HepG2 (cell line): ENCODE results near the gene ZNF341. TPM values are rescaled to one million over a fixed set of nuclear protein-coding genes. Genes with fewer than 3 reads are reported as not detected.
A peak's percentile ranks its signal among the peaks of the same experiment; 100 is the strongest.

Source experiments
- CREB1 ChIP-seq, 2 experiments: fragments of 450-650 bp in 1 of 2; IDR thresholded peaks; 2 replicates each; pipeline ENCODE4 v1.6.1; 2016 to 2017; ENCODE audit warnings: control low read depth in 1 of 2, mild to moderate bottlenecking in 1 of 2, missing compliant biosample characterization in 1 of 2, missing genetic modification characterization in 1 of 2
- EP300 ChIP-seq, 3 experiments: sonication (generic) in 1 of 3; formaldehyde crosslinking in 1 of 3; IDR thresholded peaks; 2 replicates each; pipeline versions ENCODE4 v1.5.1 to v1.6.1; 2011 to 2020; ENCODE audit warnings: low read depth in 2 of 3, low read length in 2 of 3, borderline replicate concordance in 1 of 3, improper control_type of control experiment in 1 of 3, mild to moderate bottlenecking in 1 of 3, missing genetic modification reagents in 1 of 3, moderate library complexity in 1 of 3
- HMG20B ChIP-seq: conservative IDR thresholded peaks from 2 replicates; pipeline ENCODE4 v1.6.1; 2016; ENCODE audit warnings: missing genetic modification reagents, missing compliant biosample characterization
- HNF4A ChIP-seq: sonication (generic); formaldehyde crosslinking; IDR thresholded peaks from 2 replicates; pipeline ENCODE4 v1.4.0; 2020; ENCODE audit warnings: missing genetic modification reagents
- HOXD1 ChIP-seq: sonication (generic); formaldehyde crosslinking; IDR thresholded peaks from 2 replicates; pipeline ENCODE4 v1.5.0; 2020; ENCODE audit warnings: missing genetic modification reagents
- KAT8 ChIP-seq: IDR thresholded peaks from 2 replicates; pipeline ENCODE4 v1.6.1; 2016; ENCODE audit warnings: missing genetic modification reagents, missing compliant biosample characterization
- KDM3A ChIP-seq: IDR thresholded peaks from 2 replicates; pipeline ENCODE4 v1.6.1; 2018; ENCODE audit warnings: low read depth, missing compliant biosample characterization
- MBD4 ChIP-seq: IDR thresholded peaks from 2 replicates; pipeline ENCODE4 v1.6.1; 2012; ENCODE audit warnings: low read length, inconsistent platforms, borderline replicate concordance
- MED1 ChIP-seq: sonication (generic); formaldehyde crosslinking; IDR thresholded peaks from 2 replicates; pipeline ENCODE4 v1.4.0; 2020; ENCODE audit warnings: missing genetic modification reagents
- PAXIP1 ChIP-seq: sonication (generic); formaldehyde crosslinking; conservative IDR thresholded peaks from 2 replicates; pipeline ENCODE4 v1.4.0; 2020; ENCODE audit warnings: mild to moderate bottlenecking, missing genetic modification reagents, moderate library complexity
- PRDM10 ChIP-seq: sonication (generic); formaldehyde crosslinking; IDR thresholded peaks from 2 replicates; pipeline ENCODE4 v1.4.0; 2020; ENCODE audit warnings: low read depth, missing genetic modification reagents
- RARA ChIP-seq: IDR thresholded peaks from 2 replicates; pipeline ENCODE4 v1.6.1; 2016; ENCODE audit warnings: missing genetic modification reagents, missing compliant biosample characterization
- RXRA ChIP-seq: sonication (generic); formaldehyde crosslinking; IDR thresholded peaks from 2 replicates; pipeline ENCODE4 v1.5.1; 2020; ENCODE audit warnings: missing genetic modification reagents
- SAP130 ChIP-seq: IDR thresholded peaks from 2 replicates; pipeline ENCODE4 v1.6.1; 2016; ENCODE audit warnings: low read depth
- SIX4 ChIP-seq: sonication (generic); formaldehyde crosslinking; IDR thresholded peaks from 2 replicates; pipeline ENCODE4 v1.4.0; 2020; ENCODE audit warnings: missing genetic modification reagents
- TBX2 ChIP-seq: sonication (generic); formaldehyde crosslinking; IDR thresholded peaks from 2 replicates; pipeline ENCODE4 v1.5.0; 2020; ENCODE audit warnings: missing genetic modification reagents, mild to moderate bottlenecking, borderline replicate concordance
- TCF7 ChIP-seq: sonication (generic); IDR thresholded peaks from 2 replicates; pipeline ENCODE4 v1.6.1; 2016; ENCODE audit warnings: antibody characterized with exemption, low read depth
- ZMYM2 ChIP-seq: sonication (generic); formaldehyde crosslinking; IDR thresholded peaks from 2 replicates; pipeline ENCODE4 v1.8.0; 2022; ENCODE audit warnings: mild to moderate bottlenecking, missing genetic modification reagents
- ZNF564 ChIP-seq: sonication (generic); formaldehyde crosslinking; IDR thresholded peaks from 2 replicates; pipeline ENCODE4 v1.8.1; 2023; ENCODE audit warnings: mild to moderate bottlenecking, missing genetic modification reagents
- ZNF710 ChIP-seq: sonication (generic); formaldehyde crosslinking; IDR thresholded peaks from 2 replicates; pipeline ENCODE4 v1.5.0; 2020; ENCODE audit warnings: mild to moderate bottlenecking, missing genetic modification reagents, borderline replicate concordance
- polyA plus RNA-seq, 8 experiments: library from polyadenylated mRNA; depleted of rRNA in 3 of 8; stranded (reverse) in 7 of 8; unstranded in 1 of 8; fragments of >200 nt; fragmentation: Illumina TruSeq in 4 of 8; extraction: Trizol in 4 of 8; gene quantifications; 2 replicates each; pipeline versions ENCODE4 v1.2.1 to v1.2.3, GENCODE V29; 2011 to 2016; ENCODE audit warnings: low read depth in 4 of 8, missing spikeins in 1 of 8, mixed read lengths in 1 of 8; ENCODE audit not compliant: insufficient read depth in 1 of 8
- total RNA-seq, 5 experiments: library from RNA; depleted of rRNA; stranded (reverse); fragments of >200 nt; fragmentation: Illumina TruSeq; extraction: Trizol; gene quantifications; 2 replicates each; pipeline ENCODE4 v1.2.3, GENCODE V29; 2016; ENCODE audit warnings: low read depth in 1 of 5

The ZNF341 gene
- total and polyA plus RNA-seq, 2 of the 13 experiments (the other 11 are each of a cell fraction or from before 2014, with no cell fraction given) = 1.1 to 2.2 TPM

- TF ChIP-seq PRDM10 = peak; percentile 9; the same call in 1 of the 2 replicates
- TF ChIP-seq KAT8 (CRISPR knock-in tag) = peak; percentile 35; the same call in 1 of the 2 replicates
- peak; percentile 42; the same call in 1 of the 2 replicates for TF ChIP-seq HOXD1
- TF ChIP-seq RXRA (CRISPR knock-in tag) = peak; percentile 36; the same call in 1 of the 2 replicates
- peak; percentile 43; the same call in 1 of the 2 replicates for TF ChIP-seq RARA
- peak; percentile 40; the same call in 1 of the 2 replicates for TF ChIP-seq SIX4 (CRISPR knock-in tag)
- peak; percentile 62 for TF ChIP-seq ZNF564 (CRISPR knock-in tag)
- TF ChIP-seq ZNF710 (CRISPR knock-in tag) = peak; percentile 74
- TF ChIP-seq ZMYM2 (CRISPR knock-in tag) = peak; percentile 68; the same call in 1 of the 2 replicates
- TF ChIP-seq MBD4 = no peak
- peak; percentile 75 for TF ChIP-seq MED1 (CRISPR knock-in tag)
- peak; percentile 89 for TF ChIP-seq TCF7
- TF ChIP-seq SAP130 = peak; percentile 58
- no peak for TF ChIP-seq KDM3A
- TF ChIP-seq CREB1 (IDR thresholded peaks at IDR 0.05) = no peak
- peak; percentile 39; the same call in 1 of the 2 replicates for TF ChIP-seq CREB1 (CRISPR knock-in tag; IDR thresholded peaks at IDR 0.05)
- peak; percentile 80 for TF ChIP-seq PAXIP1 (CRISPR knock-in tag)
- TF ChIP-seq EP300 (IDR thresholded peaks at IDR 0.05; ENCODE audit: low read depth in 2 of 2, low read length in 2 of 2) = peak in 1 of 2 experiments; percentile 77; a peak in 1 of 4 replicates
- peak; percentile 91 for TF ChIP-seq EP300 (CRISPR knock-in tag; IDR thresholded peaks at IDR 0.05; ENCODE audit: borderline replicate concordance)
- peak; percentile 73 for TF ChIP-seq HNF4A
- 0 out of 2 replicates have a peak, but pooled peaks have one; percentile 26 for TF ChIP-seq HMG20B (CRISPR knock-in tag)
- TF ChIP-seq TBX2 = peak; percentile 89
Observed at GRCh38 chr20:33688938-33689424, 42.8 kb upstream of the ZNF341 start (continued).
